Mesendoderm (in vitro differentiated cells): ENCODE results near the gene RBPJL. TPM values are rescaled to one million over a fixed set of nuclear protein-coding genes. Genes with fewer than 3 reads are reported as not detected.
A peak's percentile ranks its signal among the peaks of the same experiment; 100 is the strongest.

Source experiments
- DNase-seq: peaks from one replicate; pipeline ENCODE4 v3.0.0; 2013
- H2AK5ac ChIP-seq: 2 replicates; pipeline ENCODE4 v1.6.1; 2013; ENCODE audit warnings: low read length, inconsistent platforms
- H2BK120ac ChIP-seq: 2 replicates; pipeline ENCODE4 v1.6.1; 2013; ENCODE audit warnings: low read depth, mild to moderate bottlenecking, low read length, moderate library complexity, mixed read lengths
- H2BK15ac ChIP-seq: replicated peaks from 2 replicates; pipeline ENCODE4 v1.6.1; 2013; ENCODE audit warnings: low read depth, mild to moderate bottlenecking, moderate library complexity
- H2BK5ac ChIP-seq: 2 replicates; pipeline ENCODE4 v1.6.1; 2013; ENCODE audit warnings: low read length, inconsistent platforms
- H3K18ac ChIP-seq: 2 replicates; pipeline ENCODE4 v1.6.1; 2013; ENCODE audit warnings: mild to moderate bottlenecking, low read length, mixed read lengths
- H3K23ac ChIP-seq: one replicate; pipeline ENCODE4 v1.6.1; 2013; ENCODE audit warnings: low read length
- H3K27ac ChIP-seq: 2 replicates; pipeline ENCODE4 v1.5.1; 2013; ENCODE audit warnings: low read depth, mild to moderate bottlenecking, inconsistent platforms, low read length, moderate library complexity
- H3K27me3 ChIP-seq: 2 replicates; pipeline ENCODE4 v1.6.1; 2013; ENCODE audit warnings: low read length, control low read depth, mild to moderate bottlenecking, inconsistent platforms; ENCODE audit not compliant: insufficient read depth, poor library complexity
- H3K36me3 ChIP-seq: 2 replicates; pipeline ENCODE4 v1.6.1; 2013; ENCODE audit warnings: low read length, inconsistent platforms; ENCODE audit not compliant: control insufficient read depth, insufficient read depth
- H3K4ac ChIP-seq: one replicate; pipeline ENCODE4 v1.6.1; 2013; ENCODE audit warnings: low read depth, mild to moderate bottlenecking, low read length, moderate library complexity
- H3K4me1 ChIP-seq: 2 replicates; pipeline ENCODE4 v1.6.1; 2013; ENCODE audit warnings: low read depth, low read length, inconsistent platforms; ENCODE audit not compliant: control insufficient read depth
- H3K4me2 ChIP-seq: 2 replicates; pipeline ENCODE4 v1.6.1; 2013; ENCODE audit warnings: low read length
- H3K4me3 ChIP-seq: 2 replicates; pipeline ENCODE4 v1.5.1; 2013; ENCODE audit warnings: mild to moderate bottlenecking, low read length
- H3K56ac ChIP-seq: one replicate; pipeline ENCODE4 v1.6.1; 2013; ENCODE audit warnings: low read length
- H3K79me1 ChIP-seq: 2 replicates; pipeline ENCODE4 v1.6.1; 2013; ENCODE audit warnings: low read length, inconsistent platforms
- H3K79me2 ChIP-seq: 2 replicates; pipeline ENCODE4 v1.6.1; 2013; ENCODE audit warnings: mild to moderate bottlenecking, low read length; ENCODE audit not compliant: control insufficient read depth, insufficient read depth
- H3K9ac ChIP-seq: 2 replicates; pipeline ENCODE4 v1.6.1; 2013; ENCODE audit warnings: low read length, inconsistent platforms
- H4K5ac ChIP-seq: one replicate; pipeline ENCODE4 v1.6.1; 2013; ENCODE audit warnings: low read length
- H4K8ac ChIP-seq: one replicate; pipeline ENCODE4 v1.6.1; 2013; ENCODE audit warnings: low read depth, mild to moderate bottlenecking, control low read depth, low read length, moderate library complexity
- WGBS: extraction: QIAGEN DNeasy Blood & Tissue Kit; methylation state at CpG from one replicate; pipeline ENCODE4 v1.1.7; 2013; ENCODE audit warnings: low lambda C conversion rate, missing lambda C conversion rate; ENCODE audit not compliant: insufficient coverage; ENCODE audit errors: extremely low coverage; 5-methylcytosine and 5-hydroxymethylcytosine counted together
- polyA plus RNA-seq, 2 experiments: library from polyadenylated mRNA; stranded (reverse); fragments of 200-250 nt; gene quantifications; one replicate each; pipeline ENCODE4 v1.2.3, GENCODE V29; 2013

The RBPJL gene, protein sequence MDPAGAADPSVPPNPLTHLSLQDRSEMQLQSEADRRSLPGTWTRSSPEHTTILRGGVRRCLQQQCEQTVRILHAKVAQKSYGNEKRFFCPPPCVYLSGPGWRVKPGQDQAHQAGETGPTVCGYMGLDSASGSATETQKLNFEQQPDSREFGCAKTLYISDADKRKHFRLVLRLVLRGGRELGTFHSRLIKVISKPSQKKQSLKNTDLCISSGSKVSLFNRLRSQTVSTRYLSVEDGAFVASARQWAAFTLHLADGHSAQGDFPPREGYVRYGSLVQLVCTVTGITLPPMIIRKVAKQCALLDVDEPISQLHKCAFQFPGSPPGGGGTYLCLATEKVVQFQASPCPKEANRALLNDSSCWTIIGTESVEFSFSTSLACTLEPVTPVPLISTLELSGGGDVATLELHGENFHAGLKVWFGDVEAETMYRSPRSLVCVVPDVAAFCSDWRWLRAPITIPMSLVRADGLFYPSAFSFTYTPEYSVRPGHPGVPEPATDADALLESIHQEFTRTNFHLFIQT
- 0.25 TPM for polyA plus RNA-seq (2013, experiment 1 of 2)
- 0.24 TPM for polyA plus RNA-seq (2013, experiment 2 of 2)

DNA sequence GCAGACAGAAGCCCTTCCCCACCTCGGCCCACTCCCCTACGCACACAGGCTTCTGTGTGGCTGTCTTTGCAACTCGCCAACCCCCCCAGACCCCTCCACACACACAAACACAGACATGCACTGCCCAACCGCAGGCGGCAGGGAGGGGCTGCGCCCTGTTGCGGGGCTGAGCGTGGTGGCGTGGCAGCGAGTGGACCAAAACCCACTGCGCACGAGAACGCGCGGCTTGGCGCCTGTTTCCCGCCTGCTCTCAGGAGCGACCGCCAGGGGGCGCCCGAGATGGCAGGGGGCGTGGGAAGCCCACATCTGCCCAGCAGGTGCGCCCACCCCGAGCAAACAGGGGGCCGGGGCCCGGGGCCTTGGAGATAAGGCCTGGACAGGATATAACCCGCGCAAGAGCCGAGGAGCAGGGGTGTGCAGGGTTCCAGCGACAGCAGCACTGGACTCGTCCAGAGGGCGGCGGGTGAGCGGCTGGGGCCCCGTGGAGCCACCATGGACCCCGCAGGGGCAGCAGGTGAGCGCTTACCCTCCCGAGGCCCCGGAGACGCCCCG, at the start of gene RBPJL:
RBPJL (plus strand) TSS at position 410 of the 552 bp plus-strand sequence; CDS start at position 493, 83 bp downstream.
- no peak within 1 kb of the TSS for H4K8ac ChIP-seq
- no peaks in the 10 kb centered on the region for H3K79me2 ChIP-seq
- no peak within 1 kb of the TSS for H2BK120ac ChIP-seq
- peak within 1 kb of the TSS; percentile 55 for H3K9ac ChIP-seq
- no peaks in the 10 kb centered on the region for H3K36me3 ChIP-seq
- no peak within 1 kb of the TSS for H2BK15ac ChIP-seq
- WGBS, result no CpG with 5 or more reads among the region's 41 CpGs
- H3K27me3 ChIP-seq, result no peaks in the 10 kb centered on the region
- H3K27ac ChIP-seq, result no peak within 1 kb of the TSS
- H3K4ac ChIP-seq, result no peak within 1 kb of the TSS
- H2BK5ac ChIP-seq, result no peak within 1 kb of the TSS
- peaks cover under 1% of the 10 kb centered on the region for H3K4me1 ChIP-seq
- peak within 1 kb of the TSS; percentile 39 for H3K4me2 ChIP-seq
- H3K23ac ChIP-seq, result peak within 1 kb of the TSS; percentile 48
- no peak within 1 kb of the TSS for H3K18ac ChIP-seq
- peak within 1 kb of the TSS; percentile 83 for H3K56ac ChIP-seq
- H2AK5ac ChIP-seq, result no peak within 1 kb of the TSS
- peak; percentile 35 for DNase-seq
- no peak within 1 kb of the TSS for H3K4me3 ChIP-seq
- H4K5ac ChIP-seq, result no peak within 1 kb of the TSS
- H3K79me1 ChIP-seq, result no peaks in the 10 kb centered on the region

DNA sequence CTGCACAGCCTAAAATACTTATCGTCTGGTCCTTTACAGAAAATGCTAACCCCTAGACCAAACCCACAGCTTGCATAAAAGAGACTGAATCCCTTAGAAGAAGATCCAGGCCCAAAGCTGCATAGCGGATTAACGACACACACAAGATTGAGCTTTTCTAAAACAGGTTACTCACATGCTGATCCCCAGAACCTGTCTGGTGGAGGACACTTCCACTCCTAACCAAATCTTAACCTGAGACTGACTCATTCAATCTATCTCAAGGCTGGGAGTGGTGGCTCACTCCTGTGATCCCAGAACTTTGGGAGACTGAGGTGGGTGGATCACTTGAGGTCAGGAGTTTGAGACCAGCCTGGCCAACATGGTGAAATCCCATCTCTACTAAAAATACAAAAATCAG, 49.5 kb upstream of the RBPJL start:
- H3K23ac ChIP-seq, result no peak overlapping the region
- no peaks in the 10 kb centered on the region for H3K79me1 ChIP-seq
- no peak overlapping the region for H3K4me3 ChIP-seq
- H2BK15ac ChIP-seq, result no peak overlapping the region
- H4K8ac ChIP-seq, result no peak overlapping the region
- DNase-seq, result no peak
- H3K27me3 ChIP-seq, result no peaks in the 10 kb centered on the region
- no peak overlapping the region for H3K9ac ChIP-seq
- H3K4me1 ChIP-seq, result peaks cover 7% of the 10 kb centered on the region
- H3K56ac ChIP-seq, result no peak overlapping the region
- H4K5ac ChIP-seq, result no peak overlapping the region
- H3K79me2 ChIP-seq, result no peaks in the 10 kb centered on the region
- WGBS, result no CpG with 5 or more reads among the region's 3 CpGs
- H3K4ac ChIP-seq, result no peak overlapping the region
- H2BK120ac ChIP-seq, result no peak overlapping the region
- no peaks in the 10 kb centered on the region for H3K36me3 ChIP-seq
- no peak overlapping the region for H3K27ac ChIP-seq
- H3K4me2 ChIP-seq, result no peak overlapping the region
- H2BK5ac ChIP-seq, result no peak overlapping the region
- no peak overlapping the region for H3K18ac ChIP-seq
- no peak overlapping the region for H2AK5ac ChIP-seq

DNA sequence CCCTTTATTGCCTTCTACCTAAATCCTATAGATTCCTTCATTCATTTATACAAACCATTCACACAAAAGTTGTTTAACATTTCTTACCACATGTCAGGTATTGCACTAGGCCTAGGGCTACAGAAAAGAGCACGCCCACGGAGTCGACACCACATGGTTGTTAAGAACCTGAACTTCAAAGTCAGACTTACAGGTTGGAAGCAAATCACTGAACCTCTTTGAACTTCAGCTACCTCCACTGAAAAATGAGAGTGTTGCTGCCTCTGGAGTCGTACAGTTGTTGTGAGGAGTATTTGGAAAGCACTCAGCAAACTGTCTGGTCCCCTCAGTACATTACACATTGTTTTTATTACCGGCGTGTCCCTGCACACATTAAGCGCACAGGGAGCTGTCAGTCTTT, 48.9 kb upstream of the RBPJL start:
- no peaks in the 10 kb centered on the region for H3K27me3 ChIP-seq
- H4K5ac ChIP-seq, result no peak overlapping the region
- DNase-seq, result no peak
- no peak overlapping the region for H2AK5ac ChIP-seq
- no peak overlapping the region for H3K18ac ChIP-seq
- no peak overlapping the region for H2BK15ac ChIP-seq
- H3K79me2 ChIP-seq, result no peaks in the 10 kb centered on the region
- no peak overlapping the region for H2BK5ac ChIP-seq
- no peak overlapping the region for H3K4ac ChIP-seq
- no peak overlapping the region for H3K23ac ChIP-seq
- H3K4me2 ChIP-seq, result no peak overlapping the region
- H3K4me3 ChIP-seq, result no peak overlapping the region
- no CpG with 5 or more reads among the region's 7 CpGs for WGBS
- H3K79me1 ChIP-seq, result no peaks in the 10 kb centered on the region
- no peaks in the 10 kb centered on the region for H3K36me3 ChIP-seq
- peaks cover 7% of the 10 kb centered on the region for H3K4me1 ChIP-seq
- no peak overlapping the region for H3K56ac ChIP-seq
- H4K8ac ChIP-seq, result no peak overlapping the region
- no peak overlapping the region for H3K9ac ChIP-seq
- no peak overlapping the region for H3K27ac ChIP-seq
- no peak overlapping the region for H2BK120ac ChIP-seq

DNA sequence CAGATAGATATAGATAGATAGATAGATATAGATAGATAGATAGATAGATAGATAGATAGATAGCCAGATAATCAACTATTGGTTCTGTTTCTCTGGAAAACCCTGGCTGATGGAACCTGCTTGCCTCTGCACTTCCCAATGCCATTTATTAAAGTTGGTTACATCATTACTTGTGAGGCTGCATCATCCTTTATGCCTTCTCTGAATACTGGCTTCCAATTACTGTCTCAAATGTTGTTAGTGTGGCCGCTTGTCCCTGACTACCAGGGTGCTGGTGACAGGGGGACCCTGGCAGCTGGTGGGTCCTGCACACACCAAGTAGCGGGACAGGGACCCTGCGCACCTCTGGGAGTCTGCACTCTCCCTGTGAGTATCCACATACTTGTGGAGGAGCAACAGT, 48.4 kb upstream of the RBPJL start:
- Histone ChIP-seq H3K79me1 (no peaks in the 10 kb centered on the region), H3K23ac (no peak overlapping the region), H3K4me3 (no peak overlapping the region), H3K4me1 (peaks cover 7% of the 10 kb centered on the region), H2AK5ac (no peak overlapping the region), H4K5ac (no peak overlapping the region), H3K27me3 (no peaks in the 10 kb centered on the region), H3K18ac (no peak overlapping the region), H2BK15ac (no peak overlapping the region), H3K27ac (no peak overlapping the region), H2BK5ac (no peak overlapping the region), H2BK120ac (no peak overlapping the region), H3K56ac (no peak overlapping the region), H3K4me2 (no peak overlapping the region), H3K9ac (no peak overlapping the region), H3K36me3 (no peaks in the 10 kb centered on the region), H4K8ac (no peak overlapping the region), H3K79me2 (no peaks in the 10 kb centered on the region), H3K4ac (no peak overlapping the region)
- no peak for DNase-seq
- no CpG with 5 or more reads among the region's 3 CpGs for WGBS

DNA sequence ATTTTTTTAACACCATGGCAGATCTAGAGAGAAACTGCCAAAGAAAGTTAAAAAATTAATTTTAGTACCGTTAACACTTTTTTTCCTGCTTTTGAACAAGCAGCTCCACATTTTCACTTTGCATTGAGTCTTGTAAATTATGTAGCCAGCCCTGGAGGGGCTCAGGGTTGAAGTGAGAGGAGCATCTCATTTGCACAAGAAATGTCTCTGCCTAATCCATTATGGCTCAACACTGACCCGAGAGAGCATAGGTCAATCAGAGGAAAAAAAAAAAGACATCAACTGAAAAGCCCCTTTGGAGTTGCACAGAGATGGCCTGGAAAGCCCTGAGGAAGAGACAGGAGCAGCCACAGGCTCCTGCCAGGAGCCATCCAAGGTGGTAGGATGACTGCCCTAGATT, 48.0 kb upstream of the RBPJL start:
- Histone ChIP-seq H3K79me1 (no peaks in the 10 kb centered on the region), H2BK15ac (no peak overlapping the region), H3K9ac (no peak overlapping the region), H2BK120ac (no peak overlapping the region), H3K36me3 (no peaks in the 10 kb centered on the region), H3K56ac (no peak overlapping the region), H2AK5ac (no peak overlapping the region), H3K79me2 (no peaks in the 10 kb centered on the region), H4K5ac (no peak overlapping the region), H3K4me3 (no peak overlapping the region), H3K18ac (no peak overlapping the region), H3K27ac (no peak overlapping the region), H4K8ac (no peak overlapping the region), H2BK5ac (no peak overlapping the region), H3K27me3 (no peaks in the 10 kb centered on the region), H3K23ac (no peak overlapping the region), H3K4me1 (peaks cover 7% of the 10 kb centered on the region), H3K4ac (no peak overlapping the region), H3K4me2 (no peak overlapping the region)
- WGBS, result no CpG with 5 or more reads among the region's 2 CpGs
- DNase-seq, result no peak
